GM06990 (cell line): Measurements from ENCODE around the gene TTLL5.
A peak's percentile ranks its signal among the peaks of the same experiment; 100 is the strongest.

Experiments used
- DNase-seq: peaks from one replicate; pipeline ENCODE4 v3.0.0-alpha.2; 2011; ENCODE audit not compliant: insufficient read length; ENCODE audit errors: extremely low read depth
- H3K27me3 ChIP-seq: replicated peaks from 2 replicates; pipeline ENCODE4 v1.6.0; 2011; ENCODE audit warnings: low read length; ENCODE audit not compliant: control insufficient read depth, insufficient read depth
- H3K36me3 ChIP-seq: 2 replicates; pipeline ENCODE4 v1.5.1; 2011; ENCODE audit warnings: low read length; ENCODE audit not compliant: control insufficient read depth, insufficient read depth
- H3K4me3 ChIP-seq: replicated peaks from 2 replicates; pipeline ENCODE4 v1.5.1; 2011; ENCODE audit warnings: low read depth, mild to moderate bottlenecking, control low read depth, low read length
- CTCF ChIP-seq: IDR thresholded peaks from 2 replicates; pipeline ENCODE4 v1.5.1; 2011; ENCODE audit warnings: low read length, control low read depth, mild to moderate bottlenecking, inconsistent platforms; ENCODE audit not compliant: insufficient read depth, poor library complexity, severe bottlenecking

Gene TTLL5

DNA sequence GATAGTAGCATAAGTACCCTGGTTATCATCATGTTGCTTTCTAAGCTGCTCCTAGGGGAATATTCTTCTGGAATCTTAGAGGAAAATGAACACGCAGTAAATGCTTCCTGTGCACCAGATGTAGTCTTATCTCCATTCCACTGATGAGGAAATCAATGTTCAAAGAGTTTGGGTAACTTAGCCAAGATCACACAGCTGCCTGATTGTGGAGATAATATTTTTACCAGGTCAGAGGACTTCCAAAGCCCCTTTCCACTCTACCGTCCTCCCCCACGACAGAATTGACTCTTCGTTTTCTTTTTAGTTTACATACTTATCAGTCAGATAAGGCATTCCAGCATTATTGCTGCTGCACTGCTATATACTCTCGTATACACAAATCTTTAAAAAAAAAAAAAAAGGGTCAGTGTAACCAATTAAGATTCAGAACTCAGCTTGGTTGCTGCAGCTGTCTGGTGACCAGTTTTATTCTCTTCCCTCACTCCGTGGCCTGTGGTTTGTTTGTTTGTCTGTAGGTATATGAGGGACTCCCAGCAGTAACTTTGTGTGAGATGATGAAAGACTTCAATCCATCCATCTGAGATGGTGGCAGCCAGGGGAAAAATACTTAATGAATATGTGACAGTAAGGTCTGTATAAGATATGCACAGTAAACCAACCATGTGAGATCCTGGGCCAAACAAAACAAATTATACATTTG is 210.3 kb downstream of the TTLL5 start:
- Histone ChIP-seq H3K27me3 (no peaks in the 10 kb centered on the region), H3K4me3 (no peak overlapping the region), H3K36me3 (no peaks in the 10 kb centered on the region; the same call in 1 of the 2 replicates)
- no peak for DNase-seq
- no peak for TF ChIP-seq CTCF

DNA sequence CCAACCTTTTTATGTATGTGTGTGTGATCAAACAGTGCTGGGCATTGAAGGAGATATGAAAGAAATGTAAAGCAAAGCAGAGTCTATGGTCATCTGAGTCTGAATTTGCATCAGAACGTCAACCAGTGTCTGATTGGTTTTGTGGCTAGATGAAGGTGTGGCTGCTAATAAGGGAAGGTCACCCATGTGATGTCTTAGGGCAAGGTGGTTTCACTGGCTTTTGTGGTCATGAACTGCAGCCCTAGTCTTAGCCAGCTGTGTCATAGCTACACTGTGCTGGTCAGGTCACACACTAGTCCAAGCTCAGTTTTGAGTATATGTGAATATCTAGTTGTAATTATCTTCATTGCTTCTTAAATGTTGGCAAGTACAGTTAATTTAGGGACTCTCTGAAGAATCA is 214.9 kb downstream of the TTLL5 start:
- Histone ChIP-seq H3K27me3 (no peaks in the 10 kb centered on the region), H3K4me3 (no peak overlapping the region), H3K36me3 (no peaks in the 10 kb centered on the region)
- peak; percentile 32 for DNase-seq
- TF ChIP-seq CTCF = no peak

GRCh38 chr14:75876530-75876929 is 215.5 kb downstream of the TTLL5 start:
- DNase-seq = no peak

GRCh38 chr14:75877292-75877691 is 216.2 kb downstream of the TTLL5 start:
- Histone ChIP-seq H3K36me3 (no peaks in the 10 kb centered on the region), H3K4me3 (no peak overlapping the region), H3K27me3 (no peaks in the 10 kb centered on the region)
- no peak for TF ChIP-seq CTCF
- DNase-seq = no peak

More at GRCh38 chr14:75876530-75876929, 215.5 kb downstream of the TTLL5 start:
- no peak for TF ChIP-seq CTCF
- H3K27me3 ChIP-seq = no peaks in the 10 kb centered on the region
- H3K4me3 ChIP-seq = no peak overlapping the region
- H3K36me3 ChIP-seq = no peaks in the 10 kb centered on the region

GRCh38 chr14:75877884-75878283 is 216.8 kb downstream of the TTLL5 start:
- no peak overlapping the region for H3K4me3 ChIP-seq
- no peak for DNase-seq
- no peaks in the 10 kb centered on the region for H3K27me3 ChIP-seq
- no peak for TF ChIP-seq CTCF
- no peaks in the 10 kb centered on the region for H3K36me3 ChIP-seq

GRCh38 chr14:75879031-75879430 is 218.0 kb downstream of the TTLL5 start:
- Histone ChIP-seq H3K4me3 (no peak overlapping the region), H3K27me3 (no peaks in the 10 kb centered on the region), H3K36me3 (no peaks in the 10 kb centered on the region)
- no peak for TF ChIP-seq CTCF
- peak; percentile 34 for DNase-seq
